Urinary bladder (tissue), 4 donors: Measurements from ENCODE around the gene EEIG1. TPM values are rescaled to one million over a fixed set of nuclear protein-coding genes. Genes with fewer than 3 reads are reported as not detected.

Source experiments
- DNase-seq: peaks from one replicate; pipeline ENCODE4 v3.0.0-alpha.2; 2015; ENCODE audit errors: extremely low spot score
- H3K27ac ChIP-seq: one replicate; pipeline ENCODE4 v1.5.1; 2013; ENCODE audit warnings: low read depth, mild to moderate bottlenecking, moderate library complexity
- H3K36me3 ChIP-seq: one replicate; pipeline ENCODE4 v1.6.1; 2013; ENCODE audit warnings: mild to moderate bottlenecking, moderate library complexity; ENCODE audit not compliant: insufficient read depth
- H3K4me1 ChIP-seq: one replicate; pipeline ENCODE4 v1.6.1; 2013; ENCODE audit warnings: mild to moderate bottlenecking, moderate library complexity; ENCODE audit not compliant: insufficient read depth
- H3K4me3 ChIP-seq: one replicate; pipeline ENCODE4 v1.5.1; 2013; ENCODE audit warnings: low read depth, low read length
- WGBS: extraction: QIAGEN DNeasy Blood & Tissue Kit; methylation state at CpG from one replicate; pipeline ENCODE4 v1.1.7; 2013; 5-methylcytosine and 5-hydroxymethylcytosine counted together
- polyA plus RNA-seq: library from polyadenylated mRNA; stranded (reverse); fragments of 200-250 nt; gene quantifications from one replicate; pipeline ENCODE4 v1.2.3, GENCODE V29; 2013
- total RNA-seq: library from RNA; depleted of rRNA; stranded (reverse); fragments of >200 nt; gene quantifications from one replicate; pipeline ENCODE4 v1.2.3, GENCODE V29; 2014
- donor health status: healthy with polysubstance abuse.
- donor health status: healthy.

EEIG1 gene
- total and polyA plus RNA-seq, 2 donors = 30.4 to 67.1 TPM

DNA sequence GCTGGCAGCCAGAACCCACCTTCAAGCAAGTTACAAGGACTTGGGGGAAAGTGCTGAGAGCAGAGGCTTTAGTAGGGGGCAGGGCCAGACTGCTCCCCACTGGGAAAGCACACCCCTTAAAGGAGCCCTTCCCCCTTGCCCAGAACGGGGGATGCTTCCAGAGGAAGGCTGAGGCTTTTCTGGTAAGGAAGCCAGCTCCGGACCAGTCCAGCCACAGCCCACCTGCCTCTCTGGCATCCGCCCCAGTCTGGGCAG is 38.9 kb downstream of the EEIG1 start:
- no peak overlapping the region for H3K27ac ChIP-seq
- no peaks in the 10 kb centered on the region for H3K4me1 ChIP-seq
- H3K36me3 ChIP-seq = peaks cover 2% of the 10 kb centered on the region
- no peak overlapping the region for H3K4me3 ChIP-seq
- no peak for DNase-seq
- WGBS = 62% methylated on average over 3 of the region's 3 CpGs

DNA sequence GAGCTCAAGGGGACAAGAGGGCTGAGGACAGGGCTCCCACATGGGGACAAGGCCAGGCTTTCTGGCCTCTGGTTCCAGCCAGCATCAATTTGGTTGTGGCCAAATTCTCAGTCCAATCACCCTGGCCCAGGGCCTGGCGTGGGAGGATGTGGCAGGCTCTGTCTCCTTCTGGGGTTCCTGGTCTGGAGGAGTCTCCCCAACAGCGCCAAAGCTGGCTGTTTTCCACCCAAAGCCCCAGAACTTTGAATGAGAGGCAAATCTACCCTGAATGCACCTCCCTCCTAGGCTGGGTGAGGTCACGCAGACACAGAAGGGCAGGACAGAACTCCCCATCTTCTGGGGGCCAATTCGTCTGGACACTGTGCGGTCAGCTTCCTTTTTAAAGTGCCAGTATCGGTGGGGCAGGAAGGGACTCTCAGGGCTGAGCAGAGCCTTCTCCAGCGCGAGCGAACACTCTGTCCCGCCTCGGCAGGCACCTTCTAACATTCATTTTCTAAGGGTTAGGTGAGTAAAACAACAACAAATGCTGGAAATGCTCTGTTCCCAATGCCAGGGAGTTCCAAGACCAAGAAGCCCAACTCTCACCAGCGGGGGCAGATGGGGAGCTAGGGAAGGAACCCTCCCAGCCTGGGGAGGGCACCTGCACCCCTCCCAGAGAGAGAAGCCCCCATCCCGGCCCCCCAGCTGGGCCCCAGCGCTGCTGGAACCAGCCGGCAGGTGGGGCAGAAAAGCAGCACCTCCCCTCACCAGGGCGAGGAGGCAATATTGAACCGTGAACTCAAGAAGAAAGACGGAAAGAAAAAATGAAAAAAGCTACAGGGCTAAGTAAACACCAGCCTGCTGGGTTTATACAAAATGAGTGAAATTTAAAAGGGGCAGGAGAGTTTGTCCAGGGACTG is 39.5 kb downstream of the EEIG1 start:
- WGBS = 73% methylated on average over 18 of the region's 18 CpGs
- DNase-seq = no peak
- Histone ChIP-seq H3K4me1 (no peaks in the 10 kb centered on the region), H3K36me3 (no peaks in the 10 kb centered on the region), H3K4me3 (no peak overlapping the region), H3K27ac (no peak overlapping the region)

DNA sequence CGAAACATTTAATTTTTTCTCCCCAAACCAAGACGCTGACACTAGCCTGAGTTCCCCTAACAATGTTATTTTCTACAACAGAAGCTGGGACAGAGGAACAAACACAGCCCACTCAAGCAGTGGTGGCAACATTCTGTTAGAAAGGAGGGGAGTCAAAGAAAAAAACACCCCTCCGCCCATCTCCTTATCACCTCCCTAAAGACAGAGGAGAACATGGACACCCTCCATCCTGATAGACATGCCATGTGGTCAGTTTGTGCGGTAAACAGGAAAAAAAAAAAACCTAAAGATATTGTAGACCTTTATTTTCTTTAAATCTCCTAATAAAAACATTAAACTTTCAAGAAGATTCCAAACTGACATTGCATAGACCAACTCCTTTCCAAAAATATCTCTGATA is 40.2 kb downstream of the EEIG1 start:
- DNase-seq = no peak
- Histone ChIP-seq H3K4me3 (no peak overlapping the region), H3K27ac (no peak overlapping the region), H3K36me3 (no peaks in the 10 kb centered on the region), H3K4me1 (no peaks in the 10 kb centered on the region)
- 85% methylated on average over 4 of the region's 4 CpGs for WGBS

DNA sequence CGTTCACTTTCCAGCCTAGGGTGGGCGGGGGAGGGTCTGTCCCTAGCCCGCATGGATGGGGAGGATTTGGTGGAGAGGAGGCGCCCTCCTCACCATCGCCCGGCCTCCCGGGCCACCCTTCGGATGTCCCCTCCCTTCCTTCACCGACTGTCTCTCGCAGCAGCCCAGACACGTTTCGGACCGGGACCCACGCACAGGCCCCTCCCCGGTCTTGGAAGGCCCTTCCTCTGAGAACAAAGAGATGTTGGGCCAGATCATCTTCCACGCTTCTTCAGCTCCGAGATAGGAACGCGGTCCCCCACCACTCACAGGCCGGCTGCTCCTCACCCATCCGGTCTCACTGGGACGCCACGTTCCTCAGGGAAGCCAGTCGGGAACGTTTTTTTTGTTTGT is 42.5 kb downstream of the EEIG1 start:
- Histone ChIP-seq H3K27ac (peak overlapping the region; percentile 43), H3K4me3 (peak overlapping the region; percentile 57), H3K4me1 (no peaks in the 10 kb centered on the region), H3K36me3 (no peaks in the 10 kb centered on the region)
- no peak for DNase-seq
- WGBS = 13% methylated on average over 25 of the region's 25 CpGs

DNA sequence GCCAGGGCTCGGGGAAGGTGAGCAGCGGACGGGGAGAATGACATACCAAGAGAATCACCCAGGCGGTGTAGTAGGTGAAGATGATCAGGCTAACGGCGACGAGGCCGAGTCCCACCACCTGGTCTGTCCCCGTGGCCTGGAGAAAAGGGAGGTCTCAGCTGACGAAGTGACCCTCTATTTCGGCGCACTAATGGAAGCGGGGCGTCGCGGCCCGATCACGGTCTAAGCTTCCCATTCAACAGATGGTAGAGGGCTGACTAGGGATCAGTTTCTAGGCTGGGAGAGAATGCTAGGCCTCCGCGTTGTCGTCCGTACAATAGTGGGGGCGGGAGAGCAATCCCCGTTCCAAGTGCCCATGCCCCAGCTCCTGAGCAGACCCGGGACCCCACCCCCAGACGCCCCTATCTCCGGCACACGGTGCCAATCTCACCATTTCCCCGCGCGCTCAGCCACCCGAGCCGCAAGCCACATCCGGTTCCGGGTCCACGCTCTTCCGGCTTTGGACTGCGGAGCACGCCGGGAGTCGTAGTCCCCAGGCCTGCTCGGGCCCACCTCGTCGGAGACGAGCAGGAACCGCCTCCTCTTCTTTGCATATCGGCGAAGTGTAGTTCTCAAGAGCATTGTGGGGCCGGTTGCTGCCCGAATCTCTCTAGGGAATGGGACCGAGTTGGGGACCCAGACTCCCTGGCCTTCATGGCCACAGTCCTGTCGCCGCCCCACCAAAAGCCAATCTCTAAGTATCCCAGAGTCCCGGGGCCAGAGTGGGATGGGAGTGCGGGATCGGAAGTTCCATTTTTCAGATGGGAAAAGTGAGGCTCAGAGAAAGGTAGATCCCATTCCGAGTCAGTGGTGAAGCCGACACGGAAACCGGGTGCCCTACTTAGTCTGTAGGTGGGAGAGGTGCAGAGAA is 43.1 kb downstream of the EEIG1 start, which contains the start of gene DPM2:
TSS of gene DPM2 (minus strand) at position 467 of the 910 bp plus-strand sequence. CDS start at position 433, 34 bp downstream.
- WGBS = 3% methylated on average over 60 of the region's 60 CpGs
- H3K4me1 ChIP-seq = no peaks in the 10 kb centered on the region
- H3K27ac ChIP-seq = peak within 1 kb of the TSS; percentile 43
- no peaks in the 10 kb centered on the region for H3K36me3 ChIP-seq
- peak within 1 kb of the TSS; percentile 57 for H3K4me3 ChIP-seq
- no peak for DNase-seq

DNA sequence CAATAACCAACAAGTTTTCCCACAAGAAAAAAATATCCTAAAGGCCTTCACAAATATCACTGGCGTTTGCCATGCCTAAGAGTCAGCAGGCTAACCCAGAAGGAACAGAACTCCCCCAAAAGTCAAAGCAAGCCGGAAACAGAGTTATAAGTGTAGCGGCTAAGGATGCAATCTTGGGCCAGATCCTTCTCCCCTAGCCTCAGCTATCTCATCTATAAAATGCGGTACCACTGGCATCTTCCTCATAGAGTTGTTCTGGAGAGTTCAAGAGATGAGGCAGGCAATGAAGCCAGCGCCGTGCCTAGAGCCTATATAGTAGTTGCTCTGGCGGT is 43.8 kb downstream of the EEIG1 start:
- Histone ChIP-seq H3K4me3 (peak overlapping the region; percentile 57), H3K27ac (no peak overlapping the region), H3K36me3 (no peaks in the 10 kb centered on the region), H3K4me1 (no peaks in the 10 kb centered on the region)
- WGBS = 11% methylated on average over 7 of the region's 7 CpGs
- DNase-seq = no peak

DNA sequence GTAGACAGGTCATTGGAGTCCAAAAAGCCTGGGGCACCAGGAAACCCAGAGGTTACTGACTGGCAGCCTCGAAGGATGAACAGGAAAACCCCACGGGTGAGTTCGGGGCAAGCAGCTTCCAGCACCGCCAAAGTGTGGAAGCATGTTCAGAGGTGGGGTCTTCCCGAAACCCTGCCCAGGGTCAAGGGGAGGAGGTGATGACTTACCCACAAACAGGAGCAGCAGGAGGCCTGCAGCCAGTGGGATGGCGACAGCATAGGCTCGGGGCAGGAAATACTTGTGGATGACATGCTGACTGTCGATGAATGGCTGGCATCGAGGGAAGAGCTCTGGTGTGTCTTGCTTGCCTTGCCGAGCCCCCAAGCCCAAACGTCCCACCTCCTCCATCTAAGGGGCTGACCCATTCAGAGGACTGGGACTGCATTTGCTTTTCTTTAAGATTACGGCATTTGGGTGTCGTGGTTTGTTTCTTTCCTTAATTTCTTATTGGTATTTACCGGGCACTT is 44.4 kb downstream of the EEIG1 start:
- WGBS = 76% methylated on average over 14 of the region's 14 CpGs
- H3K4me1 ChIP-seq = no peaks in the 10 kb centered on the region
- H3K27ac ChIP-seq = no peak overlapping the region
- DNase-seq = no peak
- no peaks in the 10 kb centered on the region for H3K36me3 ChIP-seq
- H3K4me3 ChIP-seq = no peak overlapping the region

DNA sequence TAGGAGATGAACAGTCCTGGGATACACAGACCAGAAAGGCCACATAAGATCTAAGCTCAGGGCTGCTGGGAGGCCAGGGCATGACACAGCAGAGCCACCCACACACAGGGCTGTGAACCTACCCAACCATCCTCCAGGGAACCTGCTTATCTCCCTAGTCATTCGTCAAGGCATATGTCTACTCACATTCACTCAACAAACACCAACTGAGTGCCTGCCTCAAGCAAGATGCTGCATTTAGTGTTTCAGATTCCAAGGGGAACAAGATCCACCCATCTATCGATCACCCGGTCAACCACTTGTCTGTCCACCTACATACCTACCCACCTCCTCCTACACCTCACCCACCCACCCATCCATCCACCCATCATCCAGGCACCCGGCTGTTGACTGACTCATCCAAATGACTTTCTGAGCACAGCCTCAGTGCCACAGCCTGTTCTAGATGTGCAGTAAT is 45.0 kb downstream of the EEIG1 start:
- Histone ChIP-seq H3K36me3 (no peaks in the 10 kb centered on the region), H3K27ac (no peak overlapping the region), H3K4me1 (no peaks in the 10 kb centered on the region), H3K4me3 (no peak overlapping the region)
- WGBS = 84% methylated on average over 4 of the region's 4 CpGs
- DNase-seq = no peak

DNA sequence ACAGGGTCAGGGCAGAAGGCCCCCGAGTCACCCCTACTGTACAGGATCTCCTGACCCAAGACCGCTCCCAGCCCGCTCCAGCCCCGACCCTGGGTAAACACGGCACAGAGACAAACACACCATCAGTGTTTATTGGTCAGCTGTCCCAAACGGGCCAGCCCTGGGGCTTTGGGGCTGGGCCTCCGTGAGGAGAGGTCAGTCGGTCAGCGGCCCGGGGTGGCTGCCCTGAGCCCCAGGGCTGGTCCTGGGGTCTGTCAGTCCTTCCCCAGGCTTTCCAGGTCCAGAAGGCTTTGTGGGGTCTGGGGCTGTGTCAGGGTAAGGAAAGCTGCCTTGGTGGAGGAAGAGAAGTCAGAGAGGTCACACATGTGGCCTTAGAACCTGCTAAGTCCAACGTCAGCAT is 45.8 kb downstream of the EEIG1 start:
- H3K27ac ChIP-seq = no peak overlapping the region
- no peaks in the 10 kb centered on the region for H3K36me3 ChIP-seq
- DNase-seq = no peak
- H3K4me3 ChIP-seq = no peak overlapping the region
- no peaks in the 10 kb centered on the region for H3K4me1 ChIP-seq
- WGBS = 65% methylated on average over 11 of the region's 11 CpGs

DNA sequence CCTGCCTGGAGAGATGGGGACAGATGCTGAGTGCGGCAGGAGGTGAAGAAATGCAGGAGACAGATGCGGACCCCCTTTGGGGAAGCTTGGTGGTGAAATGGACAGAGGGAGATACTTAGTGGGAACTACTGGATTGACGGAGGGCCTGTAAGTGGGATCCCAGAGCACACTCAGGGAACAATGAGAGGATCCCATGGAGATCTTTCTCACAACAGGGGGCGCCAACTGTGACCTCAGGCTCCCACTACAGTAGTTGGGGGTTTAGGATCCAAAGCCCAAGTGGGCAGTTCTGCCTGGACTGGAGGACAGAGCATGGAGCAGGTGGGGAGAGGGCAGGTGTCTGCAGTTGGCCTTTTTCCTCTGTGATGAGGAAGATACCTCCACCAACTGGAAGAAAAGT is 46.5 kb downstream of the EEIG1 start:
- Histone ChIP-seq H3K36me3 (no peaks in the 10 kb centered on the region), H3K4me3 (no peak overlapping the region), H3K27ac (no peak overlapping the region), H3K4me1 (no peaks in the 10 kb centered on the region)
- DNase-seq = no peak
- WGBS = 88% methylated on average over 4 of the region's 4 CpGs

DNA sequence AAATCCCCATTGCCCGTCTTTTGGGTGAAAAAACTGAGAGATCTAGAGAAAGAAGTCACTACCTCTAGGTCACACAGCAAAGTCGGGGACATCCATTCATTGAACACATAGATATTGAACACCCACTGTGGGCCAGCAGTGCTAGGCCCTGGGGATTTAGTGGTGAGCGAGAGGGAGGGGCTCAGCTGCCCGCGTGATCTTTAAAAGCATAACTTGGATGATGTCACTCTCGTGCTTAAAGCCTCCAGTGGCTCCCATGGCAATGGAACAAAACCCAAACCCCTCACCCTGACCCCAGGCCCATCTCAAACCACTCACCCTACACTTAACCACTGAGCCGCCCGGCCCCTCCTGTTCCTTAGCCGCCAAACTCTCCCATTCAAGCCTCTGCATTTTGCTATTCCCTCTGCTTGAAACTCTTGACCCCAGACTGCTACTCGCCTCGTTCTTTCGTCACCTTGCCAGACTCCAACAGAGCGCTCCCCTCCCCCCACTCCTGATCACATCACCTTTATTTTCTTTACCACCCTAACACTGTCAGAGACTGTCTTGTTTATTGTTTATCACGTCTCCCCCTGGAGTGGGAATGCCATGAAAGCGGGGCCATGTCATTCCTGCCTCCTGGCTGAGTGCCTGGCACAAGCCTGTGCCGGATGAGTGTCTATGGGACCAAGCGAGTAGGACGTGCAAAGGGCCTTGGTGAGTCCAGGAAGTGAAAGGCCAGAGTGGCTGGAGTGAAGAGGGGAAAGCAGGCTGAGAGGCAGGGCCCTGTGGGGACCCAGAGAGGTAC is 49.5 kb downstream of the EEIG1 start:
- WGBS = 15% methylated on average over 18 of the region's 18 CpGs
- Histone ChIP-seq H3K27ac (no peak overlapping the region), H3K36me3 (no peaks in the 10 kb centered on the region), H3K4me3 (peak overlapping the region; percentile 38), H3K4me1 (no peaks in the 10 kb centered on the region)
- DNase-seq = no peak
